GM21737 (cell line): ENCODE data around the gene ADNP.

Experiments
- ATAC-seq: cut with Tn5 transposase; IDR thresholded peaks from one replicate; pipeline ENCODE4 v1.9.1; 2021; ENCODE audit warnings: mild to moderate bottlenecking, moderate library complexity; ENCODE audit not compliant: unreplicated experiment

Gene ADNP

DNA sequence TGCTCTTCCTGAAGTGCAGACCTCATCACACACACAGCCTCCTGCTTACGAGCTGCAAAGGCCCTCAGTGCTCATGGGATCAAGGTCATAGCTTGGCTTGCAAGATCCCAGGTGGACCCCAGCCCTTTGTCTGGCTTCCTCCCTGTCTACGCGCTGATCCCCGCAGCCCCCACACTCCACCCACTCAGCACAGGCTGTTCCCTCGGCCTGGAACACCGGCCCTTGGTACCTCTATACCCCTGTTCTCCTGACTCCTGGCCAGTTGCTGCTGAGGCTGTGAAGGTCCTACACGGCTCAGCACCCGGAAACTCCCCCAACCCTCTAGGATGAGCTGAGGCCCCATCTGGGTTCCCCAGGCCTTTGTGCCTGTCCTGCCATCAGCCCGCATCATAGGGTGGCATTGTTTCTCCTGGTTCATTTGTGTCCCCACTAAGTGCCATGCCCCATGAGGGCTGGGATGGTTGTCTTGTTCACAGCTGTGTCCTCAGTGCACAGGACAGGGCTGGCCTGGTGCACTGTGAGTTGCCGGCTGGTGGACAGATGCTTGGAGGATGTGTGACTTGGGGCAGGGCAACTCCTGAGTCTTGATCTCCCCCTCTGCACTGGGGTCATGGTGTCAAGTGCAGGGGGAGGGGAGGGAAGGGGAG is 57.0 kb downstream of the ADNP start:
- ATAC-seq, result no peak

DNA sequence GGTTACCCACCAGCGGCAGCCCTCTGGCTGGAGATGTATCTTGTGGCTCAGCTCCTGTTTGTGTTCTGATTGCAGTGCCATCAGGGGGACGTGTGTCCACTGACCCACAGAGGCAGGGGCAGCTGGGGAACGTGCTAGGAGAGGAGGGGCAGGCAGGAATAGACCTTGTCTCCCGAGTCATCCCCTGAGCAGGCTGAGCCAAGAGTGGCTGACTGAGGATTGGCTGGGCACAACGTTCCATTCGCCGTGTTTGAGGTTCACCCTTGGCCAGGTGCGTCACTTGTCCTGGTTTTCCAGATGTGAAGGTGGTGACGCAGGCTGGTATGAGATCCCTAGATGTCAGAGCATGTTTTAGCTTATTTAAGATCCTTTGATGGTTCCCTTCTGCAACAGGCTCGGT is 57.7 kb downstream of the ADNP start:
- ATAC-seq, result no peak

DNA sequence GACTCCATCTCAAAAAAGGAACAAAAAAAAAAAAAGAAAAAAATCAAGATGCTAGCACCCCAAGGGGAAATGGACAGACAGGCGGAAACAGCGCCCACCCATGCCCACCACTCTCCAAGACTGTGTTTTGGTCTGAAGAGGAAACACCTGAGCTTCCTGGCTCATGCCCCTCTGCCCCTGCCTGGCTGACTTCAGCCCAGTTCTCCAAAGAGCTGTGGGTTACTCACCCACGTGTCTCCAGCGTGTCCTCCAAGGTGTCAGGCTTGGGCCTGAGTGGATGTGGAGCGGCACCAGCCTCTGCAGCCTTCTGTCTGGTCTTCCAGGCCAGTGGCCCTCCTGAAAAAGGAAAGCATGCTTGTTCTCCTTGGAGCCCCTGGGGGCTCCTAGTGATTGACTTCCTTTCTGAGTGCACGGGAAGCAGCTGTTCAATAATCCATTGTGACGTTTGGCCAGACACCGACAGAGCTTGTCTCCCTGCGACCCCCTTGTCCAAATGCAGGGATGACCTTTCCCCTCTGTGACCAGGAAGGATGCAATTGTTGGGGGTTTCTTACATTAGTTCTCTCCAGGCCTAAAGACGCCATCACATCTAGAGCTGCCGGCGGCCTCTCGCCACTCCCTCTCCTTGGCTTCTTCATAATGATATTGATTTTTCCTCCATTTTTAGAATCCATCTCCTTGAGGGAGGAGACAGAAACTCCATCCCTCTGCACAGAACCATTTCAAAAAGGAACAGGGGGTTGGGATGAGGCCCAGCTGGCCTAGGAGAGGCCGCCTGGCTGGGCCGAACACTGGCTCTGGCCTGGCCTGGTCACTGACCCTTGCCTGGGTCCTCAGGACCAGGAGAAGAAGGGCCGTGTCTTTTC is 58.4 kb downstream of the ADNP start:
- ATAC-seq, result no peak

DNA sequence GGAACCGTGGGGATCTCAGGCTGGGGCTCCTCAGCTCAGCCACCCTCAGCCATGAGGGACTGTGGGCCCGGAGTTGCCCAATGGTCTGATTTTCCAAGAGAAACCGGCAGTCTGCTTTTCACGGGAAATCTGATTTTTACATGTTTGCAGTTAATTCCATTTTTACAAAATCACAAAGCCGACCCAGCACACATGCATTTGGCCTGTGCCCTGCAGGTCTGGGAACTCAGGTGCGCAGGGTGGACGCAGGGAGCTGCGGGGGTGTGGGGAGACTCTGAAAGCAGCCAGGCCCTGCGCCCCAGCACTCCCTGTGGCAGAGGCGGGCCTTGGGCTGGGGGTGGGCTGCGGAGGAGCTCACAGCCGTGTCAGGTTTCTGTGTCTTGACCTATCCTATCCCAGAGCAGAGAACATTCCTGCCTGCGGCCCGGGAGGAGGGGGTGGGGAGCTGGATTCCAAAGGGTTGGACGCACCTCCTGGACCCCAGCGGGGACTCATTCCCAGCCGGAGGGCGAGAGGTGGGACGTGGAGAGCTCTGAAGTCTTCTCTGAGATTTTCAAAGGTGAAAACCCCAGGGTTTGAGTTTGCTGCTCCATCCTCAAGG is 60.6 kb downstream of the ADNP start:
- no peak for ATAC-seq

DNA sequence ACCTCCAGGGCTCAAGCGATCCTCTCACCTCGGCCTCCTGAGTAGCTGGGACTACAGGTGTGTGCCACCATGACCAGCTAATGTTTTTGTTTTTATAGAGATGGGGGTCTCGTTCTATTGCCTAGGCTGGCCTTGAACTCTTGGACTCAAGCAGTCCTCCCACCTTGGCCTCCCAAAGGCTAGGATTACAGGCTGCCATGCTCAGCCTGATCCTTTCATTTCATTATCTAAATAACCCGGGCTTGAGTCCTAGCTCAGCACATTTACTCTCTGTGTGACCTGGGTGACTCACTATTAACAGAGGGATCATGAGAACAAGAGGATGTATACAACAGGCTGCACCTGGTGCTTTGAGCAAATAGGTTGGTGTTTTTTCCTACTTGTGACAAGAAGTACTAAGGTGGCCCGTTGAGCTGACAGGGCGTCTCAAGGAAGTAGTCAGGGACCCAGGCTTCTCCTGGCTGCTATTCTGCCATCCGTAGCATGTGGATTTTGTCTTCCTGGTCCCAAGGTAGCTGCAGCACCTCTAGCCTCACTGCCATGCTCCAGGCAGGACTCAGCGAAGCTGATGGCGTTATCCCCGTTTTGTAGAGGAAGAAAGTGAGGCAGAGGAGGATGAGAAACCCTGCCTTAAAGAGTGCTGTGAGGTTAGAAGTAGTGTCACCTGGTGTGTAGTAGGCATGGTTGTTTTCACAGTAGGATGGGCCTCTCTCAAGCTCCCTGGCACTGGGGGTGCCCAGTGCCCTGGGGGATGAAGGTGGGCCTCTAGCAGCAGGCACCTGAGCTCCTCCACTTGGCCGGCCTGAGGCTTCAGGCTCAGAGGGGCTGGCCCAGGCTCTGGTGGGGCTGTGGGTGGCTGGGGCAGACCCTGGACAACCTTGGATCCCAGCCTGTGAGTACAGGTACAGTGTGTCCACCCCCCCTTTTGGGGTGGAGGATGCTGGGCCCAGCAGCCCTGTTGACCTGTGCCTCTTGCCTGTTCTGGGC is 62.4 kb downstream of the ADNP start:
- no peak for ATAC-seq

DNA sequence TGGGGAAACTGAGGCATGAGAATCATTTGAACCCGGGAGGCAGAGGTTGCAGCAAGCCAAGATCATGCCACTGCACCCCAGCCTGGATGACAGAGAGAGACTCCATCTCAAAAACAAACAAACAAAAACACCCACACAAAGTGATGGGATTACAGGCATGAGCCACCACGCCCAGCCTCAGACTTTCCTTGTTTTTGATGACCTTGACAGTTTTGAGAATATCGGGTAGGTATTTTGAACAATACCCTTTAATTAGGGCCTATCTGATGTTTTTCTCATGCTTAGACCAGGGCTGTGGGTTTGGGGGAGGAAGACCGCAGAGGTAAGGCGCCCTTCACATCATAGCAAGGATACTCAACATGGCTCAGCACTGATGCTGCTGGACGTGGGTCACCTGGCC is 63.4 kb downstream of the ADNP start:
- ATAC-seq, result no peak

DNA sequence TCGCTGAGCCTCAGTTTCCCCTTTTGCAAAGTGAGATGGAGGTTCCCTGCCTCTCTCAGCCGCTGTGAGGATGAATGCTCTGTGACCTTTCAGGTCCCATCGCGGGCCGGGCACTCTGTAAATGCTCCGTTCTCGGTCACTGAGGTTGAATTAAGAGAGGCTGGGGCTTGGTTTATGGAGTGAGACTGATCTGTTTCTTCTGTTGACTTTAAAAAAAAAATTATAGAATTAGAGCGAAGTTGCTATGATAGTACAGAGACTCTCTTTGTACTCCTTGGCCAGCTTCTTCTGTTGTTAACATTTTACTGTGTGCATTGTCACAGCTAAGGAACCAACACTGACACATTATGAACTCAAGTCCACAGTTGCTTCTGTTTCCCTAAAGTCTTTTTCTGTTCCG is 64.4 kb downstream of the ADNP start:
- no peak for ATAC-seq

DNA sequence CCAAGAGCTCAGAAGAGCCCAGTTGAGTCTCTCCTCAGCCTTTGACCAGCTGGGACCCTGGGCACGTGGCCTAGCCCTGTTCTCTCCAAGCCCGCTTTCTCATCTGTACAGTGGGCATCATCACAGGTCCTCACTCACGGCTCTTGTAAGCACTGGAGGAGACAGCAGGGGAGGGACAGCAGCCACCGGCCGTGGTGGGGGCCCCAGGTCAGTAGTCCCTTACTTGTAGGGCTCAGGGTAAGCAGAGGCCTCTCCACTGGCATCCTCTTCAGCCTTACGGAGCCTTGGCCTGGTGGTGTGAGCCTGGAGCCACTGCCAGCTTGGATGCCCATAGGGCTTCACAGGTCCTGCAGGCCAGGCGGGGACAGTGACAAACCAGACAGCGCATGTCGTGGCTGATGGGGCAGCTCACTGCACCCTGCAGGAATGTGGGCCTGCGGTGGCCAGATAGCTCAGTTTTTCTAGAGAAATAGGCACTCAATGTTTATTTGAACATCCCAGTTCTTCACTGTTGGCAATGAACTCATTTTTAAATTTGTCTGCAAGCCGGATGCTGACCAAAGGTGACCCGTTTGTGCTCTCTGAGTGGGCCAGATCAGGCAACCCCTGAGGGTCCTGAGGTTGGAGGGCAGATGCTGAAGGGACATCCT is 65.1 kb downstream of the ADNP start:
- ATAC-seq, result no peak

DNA sequence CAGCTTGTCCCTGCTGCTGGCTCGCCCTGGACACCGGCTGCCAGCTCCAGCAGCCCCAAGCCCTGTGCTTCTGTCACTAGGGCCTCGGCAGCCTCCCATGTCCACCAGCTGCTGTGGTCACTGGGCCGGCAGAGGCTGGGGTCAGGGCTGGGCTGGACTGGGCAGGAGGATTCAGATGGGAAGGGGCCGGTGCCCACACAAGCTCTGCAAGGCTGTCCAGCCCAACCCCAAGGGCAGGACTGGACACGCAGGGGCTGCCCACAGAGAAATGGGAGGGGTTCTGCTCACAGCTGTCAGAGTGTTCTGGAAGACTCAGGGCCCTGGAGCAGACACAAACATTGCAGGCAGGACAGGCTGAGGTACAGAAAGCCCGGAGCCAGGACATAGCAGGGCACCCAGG is 65.6 kb downstream of the ADNP start:
- ATAC-seq, result no peak

DNA sequence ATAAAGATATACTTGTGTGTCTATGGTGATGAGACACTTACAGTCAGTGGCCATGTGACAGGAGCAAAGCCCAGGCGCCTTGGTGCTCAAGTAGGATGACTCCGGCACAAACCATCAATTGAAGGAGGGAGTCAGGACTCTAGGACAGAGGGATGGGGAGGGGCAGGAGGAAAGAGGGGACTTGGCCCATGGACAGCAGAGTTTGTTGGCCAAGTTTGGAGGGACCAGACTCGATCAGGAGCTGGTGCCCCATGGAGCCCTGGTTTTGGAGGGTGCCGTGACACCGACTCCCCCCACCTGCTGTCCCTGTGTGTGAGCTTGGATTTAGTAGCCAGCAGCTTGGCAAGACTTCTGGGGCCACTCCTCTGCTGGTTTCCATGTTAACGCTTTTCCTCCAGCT is 66.1 kb downstream of the ADNP start:
- no peak for ATAC-seq

DNA sequence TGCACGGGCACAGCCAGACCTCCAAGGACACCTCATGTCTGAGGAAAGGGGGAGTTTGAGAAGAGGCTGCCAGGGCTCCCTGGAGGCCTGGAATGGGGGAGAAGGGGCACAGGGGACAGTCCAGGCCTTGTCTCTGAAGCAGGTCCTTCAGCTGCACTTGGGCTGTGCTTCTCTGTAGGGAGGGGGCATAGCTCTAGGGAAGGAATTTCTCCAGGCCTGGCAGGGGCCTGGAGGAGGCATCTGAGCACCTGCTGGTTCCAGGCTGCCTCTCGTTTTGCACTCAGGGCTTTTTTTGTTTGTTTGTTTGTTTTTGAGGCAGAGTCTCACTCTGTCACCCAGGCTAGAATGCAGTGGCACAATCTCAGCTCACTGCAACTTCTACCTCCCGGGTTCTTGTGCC is 68.7 kb downstream of the ADNP start:
- no peak for ATAC-seq

DNA sequence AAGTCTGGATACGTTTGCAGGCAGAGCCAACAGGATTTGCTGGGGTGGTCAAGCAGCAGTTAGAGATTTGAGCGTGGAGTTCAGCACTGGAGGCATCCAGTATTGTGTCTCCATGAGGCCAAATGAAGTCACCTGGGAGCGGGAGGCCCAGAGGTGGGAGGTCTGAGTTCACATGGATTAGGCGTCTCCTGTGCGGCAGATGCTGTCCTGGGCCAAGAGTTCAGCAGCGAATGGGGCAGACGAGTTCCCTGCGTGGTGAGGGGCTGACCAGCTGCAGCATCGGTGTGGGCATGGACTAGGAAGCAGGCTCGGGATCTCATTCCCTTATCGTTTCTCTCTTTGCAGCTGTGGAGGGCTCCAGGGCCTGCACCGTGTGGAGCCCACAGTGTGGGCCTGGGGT is 70.2 kb downstream of the ADNP start:
- no peak for ATAC-seq

DNA sequence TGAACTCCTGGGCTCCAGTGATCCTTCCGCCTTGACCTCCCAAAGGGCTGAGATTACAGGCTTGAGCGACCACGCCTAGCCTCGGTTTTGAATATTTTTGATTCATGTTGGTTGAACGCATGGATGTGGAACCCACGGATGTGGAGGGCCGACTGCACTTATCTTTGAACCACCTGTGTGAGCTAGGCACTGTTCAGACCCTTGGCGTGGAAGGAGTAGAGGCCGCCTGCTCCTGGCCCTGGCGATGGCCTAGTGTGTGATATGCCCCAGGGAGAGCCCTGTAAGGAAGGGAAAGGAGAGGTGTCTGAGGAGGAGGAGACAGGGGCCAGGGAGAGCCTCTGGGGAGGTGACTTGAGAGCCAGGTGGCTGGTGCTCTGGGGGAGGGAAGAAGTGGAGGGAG is 72.1 kb downstream of the ADNP start:
- ATAC-seq, result no peak

DNA sequence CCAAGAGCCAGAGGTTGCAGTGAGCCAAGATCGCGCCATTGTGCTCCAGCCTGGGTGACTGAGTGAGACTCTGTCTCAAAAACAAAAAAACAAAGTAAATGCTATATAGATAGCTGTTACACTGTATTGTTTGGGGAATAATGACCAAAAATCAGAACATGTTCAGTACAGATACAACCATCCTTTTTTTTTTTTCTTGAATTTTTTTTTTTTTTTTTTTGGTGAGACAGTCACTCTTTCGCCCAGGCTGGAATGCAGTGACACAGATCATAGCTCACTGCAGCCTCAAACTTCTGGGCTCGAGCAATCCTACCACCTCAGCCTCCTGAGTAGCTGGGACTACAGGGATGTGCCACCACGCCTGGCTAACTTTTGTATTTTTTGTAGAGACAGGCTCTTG is 72.7 kb downstream of the ADNP start:
- ATAC-seq, result no peak

DNA sequence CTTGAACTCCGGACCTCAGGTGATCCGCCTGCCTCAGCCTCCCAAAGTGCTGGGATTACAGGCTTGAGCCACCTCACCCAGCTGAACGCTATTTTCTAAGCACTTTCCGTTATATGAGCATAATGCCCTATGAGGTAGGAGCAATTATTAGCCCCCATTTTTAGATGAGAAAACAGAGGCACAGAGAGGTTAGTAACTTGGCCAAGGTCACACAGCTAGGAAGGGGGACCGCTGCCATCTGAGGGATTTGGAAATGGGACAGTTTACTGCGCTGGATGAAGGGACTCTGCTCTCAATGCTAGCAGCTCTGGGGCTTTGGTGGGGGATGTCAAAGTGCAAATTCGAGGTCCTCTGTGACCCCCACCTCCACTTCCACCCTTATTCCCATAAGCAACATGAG is 73.9 kb downstream of the ADNP start:
- ATAC-seq, result no peak

DNA sequence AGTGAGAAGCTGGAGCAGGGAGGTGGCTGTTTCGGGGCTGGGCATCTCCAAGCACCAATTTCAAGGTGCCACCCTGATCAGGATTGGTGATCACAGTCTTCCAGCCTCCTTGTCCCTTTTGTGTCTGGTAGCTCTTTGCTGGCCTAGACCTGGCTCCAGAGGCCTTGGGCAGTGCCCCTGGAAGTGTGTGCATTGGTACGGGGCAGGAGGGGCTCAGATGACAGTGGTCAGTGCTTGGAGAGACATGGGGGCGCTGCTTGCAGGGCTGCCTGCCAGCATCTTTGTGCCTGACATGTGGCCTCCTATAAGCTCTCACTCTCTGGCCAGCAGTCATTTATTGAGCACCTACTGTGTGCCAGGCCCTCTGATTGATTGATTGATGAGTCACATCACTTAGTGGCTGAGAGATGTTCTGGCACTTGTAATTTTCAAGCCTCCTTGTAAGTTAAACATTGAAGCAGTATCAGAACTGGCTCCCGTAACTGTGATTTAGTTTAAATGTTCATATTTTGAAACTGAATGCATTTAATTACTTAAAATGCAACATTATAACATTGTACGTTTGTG is 74.7 kb downstream of the ADNP start:
- ATAC-seq, result no peak

DNA sequence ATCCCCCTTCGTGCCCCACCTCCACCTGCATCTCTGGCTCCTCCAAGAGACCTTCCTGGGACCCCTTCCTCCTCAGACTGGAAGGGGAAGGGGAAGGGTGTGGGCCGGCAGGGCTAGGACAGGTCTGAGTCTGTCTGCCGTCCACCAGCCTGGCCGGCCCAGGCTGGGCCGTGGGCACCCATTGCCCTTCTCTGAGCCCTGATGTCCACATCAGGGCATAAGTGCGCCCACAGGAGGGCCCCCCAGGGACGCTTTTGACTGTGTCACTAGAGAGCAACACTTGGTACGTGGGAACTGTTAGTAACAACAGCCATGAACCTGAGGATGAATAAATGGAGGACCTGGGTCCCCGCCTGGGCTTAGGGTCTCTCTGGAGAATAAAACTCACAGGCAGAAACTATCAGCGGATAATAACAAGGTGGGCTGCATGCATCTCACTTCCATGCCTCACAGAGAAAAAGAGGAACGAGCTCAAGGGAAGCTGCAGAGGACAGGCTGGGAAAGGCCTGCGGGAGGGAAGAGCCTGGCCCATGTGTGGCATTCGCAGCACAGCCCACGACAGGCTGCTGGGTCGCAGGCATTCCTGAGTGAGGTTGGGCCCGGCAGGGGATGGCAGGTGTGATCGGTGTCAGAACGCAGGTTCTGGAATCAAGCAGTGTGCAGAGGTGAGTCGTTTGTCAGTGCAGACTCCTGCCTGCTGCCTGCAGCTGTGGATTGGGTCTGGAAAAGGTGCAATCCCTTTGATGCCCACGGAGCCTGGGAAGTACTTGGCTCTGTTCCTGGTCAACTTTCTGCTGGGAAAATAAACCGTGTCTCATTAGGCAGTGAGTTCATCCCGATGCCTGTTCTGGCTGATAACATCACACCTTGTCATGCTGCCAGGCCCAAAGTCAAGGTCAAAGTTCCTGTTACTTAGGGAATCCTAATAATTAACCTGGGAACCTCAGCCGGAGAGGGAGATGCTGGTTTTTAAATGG is 75.5 kb downstream of the ADNP start:
- ATAC-seq, result no peak

DNA sequence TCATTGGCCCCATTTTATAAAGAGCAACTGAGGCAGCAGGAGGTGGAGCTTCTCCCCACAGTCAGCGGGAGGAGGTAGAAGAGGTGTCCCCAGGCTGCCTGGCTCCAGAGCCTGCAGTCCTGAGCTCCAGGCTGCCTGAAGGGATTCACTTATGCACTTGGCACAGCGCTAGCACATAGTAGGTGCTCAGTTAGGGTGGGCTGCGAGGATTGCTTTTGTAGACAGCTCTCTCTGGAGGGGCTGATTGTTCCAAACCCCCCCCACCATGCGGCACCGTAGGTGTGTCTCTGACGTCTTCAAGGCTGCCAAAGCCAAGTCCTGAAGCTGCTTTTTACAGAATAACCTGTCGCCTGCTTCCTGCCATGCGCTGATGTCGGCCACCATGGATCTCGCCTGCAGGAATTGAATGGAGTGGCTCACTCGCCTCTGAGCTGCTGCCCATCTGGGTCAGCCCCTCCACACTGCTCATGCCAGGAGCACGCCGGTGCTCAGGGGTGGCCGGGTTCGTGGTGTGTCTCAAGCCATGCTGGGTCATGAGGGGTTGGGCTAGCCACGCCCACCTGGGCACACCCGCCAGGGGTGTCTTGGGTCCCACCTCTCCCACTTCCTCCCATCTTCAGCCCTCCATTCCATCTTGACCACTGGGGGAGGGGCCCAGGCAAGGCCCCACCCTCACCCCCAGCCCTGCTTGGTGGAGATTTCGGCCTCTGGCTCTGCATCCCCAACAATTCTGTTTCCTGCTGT is 76.6 kb downstream of the ADNP start:
- ATAC-seq, result no peak
